ENCODE data around the gene DENND1A. TPM values are rescaled to one million over a fixed set of nuclear protein-coding genes. Genes with fewer than 3 reads are reported as not detected.

Gene DENND1A
- polyA plus RNA-seq, 6 donors from 2014 or later: 4.0 to 9.5 (median 5.3) TPM

DNA sequence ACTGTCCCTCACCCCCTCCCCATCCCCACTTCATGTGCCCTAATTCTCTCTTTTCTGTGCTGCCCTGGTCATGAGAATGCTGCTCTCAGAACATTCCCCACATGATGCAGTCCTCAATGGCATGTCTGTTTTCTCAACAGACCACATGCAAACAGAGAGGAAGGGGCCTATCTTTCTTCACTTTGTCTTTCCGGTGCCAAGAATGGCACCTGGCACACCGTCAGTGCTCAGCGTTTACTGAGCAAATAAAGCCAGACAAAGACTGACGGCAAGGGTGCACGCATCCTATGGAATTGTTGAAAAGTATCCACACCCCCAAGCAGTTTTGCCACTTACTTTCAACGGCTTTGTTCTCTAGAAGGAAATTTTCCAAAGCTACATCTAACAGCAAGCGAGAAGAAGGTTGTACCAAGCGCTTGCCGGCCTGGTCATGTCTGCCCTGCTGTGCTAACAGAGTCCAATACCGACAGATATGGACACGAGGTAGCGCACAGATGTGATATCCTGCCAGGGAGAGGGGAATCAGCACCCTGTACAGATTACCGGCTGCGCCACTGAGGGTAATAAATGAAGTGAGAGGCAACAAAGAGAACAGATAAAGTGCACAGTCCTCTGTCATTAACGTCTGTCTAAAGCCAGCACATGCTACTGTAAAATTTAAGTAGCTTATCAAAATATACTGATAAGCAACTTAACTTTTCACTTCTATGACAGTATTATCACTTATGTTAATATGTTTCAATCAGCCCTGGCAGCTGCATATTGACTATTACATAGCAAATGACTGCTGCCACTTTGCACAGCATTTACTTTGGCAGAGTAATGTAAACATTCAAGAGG is 251.7 kb downstream of the DENND1A start:
- H3K36me3 Mint-ChIP-seq: peaks cover 4 to 28% of the 10 kb centered on the region in 2 donors
- DNase-seq: no peak
- H3K4me3 Mint-ChIP-seq: peak overlapping the region in 3 of 8 donors; percentile 71 to 87 (median 76)
- peaks cover 30 to 51% (median 44%) of the 10 kb centered on the region in 3 donors for H3K4me1 Mint-ChIP-seq
- peak overlapping the region in 1 of 6 donors; percentile 13 for H3K27ac Mint-ChIP-seq
- peaks cover 0 to 8% (median 5%) of the 10 kb centered on the region in 7 donors for H3K9me3 Mint-ChIP-seq
- no peaks in the 10 kb centered on the region for H3K27me3 Mint-ChIP-seq
- ATAC-seq (ENCODE audit: low read depth in 2 of 2): no peak

GRCh38 chr9:123676869-123677268 is 253.1 kb downstream of the DENND1A start:
- Mint-ChIP-seq H3K27me3 (no peaks in the 10 kb centered on the region), H3K4me1 (peaks cover 30 to 51% (median 38%) of the 10 kb centered on the region in 3 donors), H3K36me3 (peaks cover 4 to 36% of the 10 kb centered on the region in 2 donors), H3K4me3 (no peak overlapping the region), H3K27ac (peak overlapping the region in 2 of 6 donors; percentile 77 to 84), H3K9me3 (peaks cover 0 to 17% (median 6%) of the 10 kb centered on the region in 7 donors)
- DNase-seq (no peak), ATAC-seq (ENCODE audit: low read depth in 2 of 2) (no peak)

DNA sequence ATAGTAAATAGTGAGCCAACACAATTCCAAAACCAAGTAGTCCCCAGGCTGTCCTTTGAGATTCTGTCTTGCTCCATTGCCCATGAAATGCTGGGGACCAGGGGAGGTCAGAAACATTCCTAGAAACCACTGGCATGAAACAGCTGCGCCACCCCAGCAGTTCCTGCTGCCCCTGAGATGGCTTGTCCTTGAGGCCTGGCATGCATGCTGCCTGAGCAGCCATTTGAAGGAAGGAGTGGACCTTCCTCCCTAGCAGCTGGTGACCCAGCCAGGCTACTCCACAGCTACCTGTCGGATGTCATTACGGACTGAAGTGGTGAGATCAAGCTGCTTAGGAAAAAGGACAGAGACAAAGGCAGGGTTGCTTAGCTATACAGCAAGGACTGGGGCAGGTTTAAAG is 260.6 kb downstream of the DENND1A start:
- peaks cover 0 to 3% (median 0%) of the 10 kb centered on the region in 3 donors for H3K4me1 Mint-ChIP-seq
- H3K27ac Mint-ChIP-seq: peak overlapping the region in 1 of 6 donors; percentile 57
- ATAC-seq (ENCODE audit: low read depth in 2 of 2) (no peak), DNase-seq (no peak)
- H3K36me3 Mint-ChIP-seq: peaks cover 41 to 44% of the 10 kb centered on the region in 2 donors
- no peak overlapping the region for H3K4me3 Mint-ChIP-seq
- no peaks in the 10 kb centered on the region for H3K27me3 Mint-ChIP-seq
- peaks cover 2 to 23% (median 9%) of the 10 kb centered on the region in 7 donors for H3K9me3 Mint-ChIP-seq

DNA sequence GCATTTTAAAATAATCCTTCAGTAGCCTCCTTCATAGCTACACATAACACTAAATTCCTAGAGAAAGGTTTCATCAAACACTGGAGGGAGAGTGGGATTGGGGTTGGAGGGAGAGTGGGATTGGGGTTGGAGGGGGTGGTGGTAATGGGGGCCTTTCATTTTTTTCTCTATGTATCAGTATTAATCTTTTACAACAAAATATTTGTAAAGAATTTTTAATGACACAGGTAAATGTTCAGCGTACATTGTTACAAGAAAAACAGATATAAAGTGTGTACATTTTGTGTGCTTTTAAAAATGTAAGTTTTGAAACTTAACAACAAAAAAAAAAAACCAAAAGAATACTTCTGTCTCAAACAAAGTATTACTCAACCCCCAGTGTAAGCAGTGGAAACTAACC is 266.4 kb downstream of the DENND1A start:
- DNase-seq (no peak), ATAC-seq (ENCODE audit: low read depth in 2 of 2) (no peak)
- peaks cover 26 to 28% of the 10 kb centered on the region in 2 donors for H3K36me3 Mint-ChIP-seq
- H3K27ac Mint-ChIP-seq: no peak overlapping the region
- no peak overlapping the region for H3K4me3 Mint-ChIP-seq
- no peaks in the 10 kb centered on the region for H3K27me3 Mint-ChIP-seq
- peaks cover 37 to 44% (median 43%) of the 10 kb centered on the region in 3 donors for H3K4me1 Mint-ChIP-seq
- H3K9me3 Mint-ChIP-seq: peaks cover 7 to 21% (median 14%) of the 10 kb centered on the region in 7 donors

DNA sequence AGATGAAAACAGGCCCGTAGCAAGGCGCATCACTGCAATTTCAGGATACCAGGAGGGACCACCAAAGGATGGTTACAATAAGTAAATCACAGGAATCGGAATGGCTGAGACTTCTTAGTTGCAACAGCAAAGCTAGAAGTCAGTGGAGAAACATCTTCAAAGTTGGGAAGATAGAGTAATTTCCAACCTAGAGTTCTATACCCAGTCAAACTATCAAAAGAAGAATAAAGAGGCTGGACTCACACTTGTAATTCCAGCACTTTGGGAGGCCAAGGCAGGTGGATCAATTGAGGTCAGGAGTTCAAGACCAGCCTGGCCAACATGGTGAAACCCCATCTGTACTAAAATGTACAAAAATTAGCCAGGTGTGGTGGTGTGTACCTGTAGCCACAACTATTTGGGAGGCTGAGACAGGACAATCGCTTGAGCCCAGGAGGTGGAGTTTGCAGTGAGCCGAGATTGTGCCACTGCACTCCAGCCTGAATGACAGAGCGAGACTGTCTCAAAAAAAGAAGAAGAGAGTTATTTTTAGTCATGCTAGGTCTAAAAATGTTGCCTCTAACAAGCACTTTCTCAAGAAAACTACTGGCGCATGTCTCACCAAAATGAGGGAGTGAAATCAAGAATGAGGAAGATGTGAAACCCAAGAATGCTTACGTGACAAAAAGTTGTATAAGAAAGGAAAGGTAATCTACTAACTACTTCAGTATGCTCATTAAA is 267.7 kb downstream of the DENND1A start:
- DNase-seq: peak; percentile 64
- no peaks in the 10 kb centered on the region for H3K27me3 Mint-ChIP-seq
- H3K4me3 Mint-ChIP-seq: peak overlapping the region in 6 of 8 donors; percentile 18 to 79 (median 52)
- H3K9me3 Mint-ChIP-seq: peaks cover 7 to 21% (median 14%) of the 10 kb centered on the region in 7 donors
- ATAC-seq (ENCODE audit: low read depth in 2 of 2): peak; percentile 74 to 77
- peak overlapping the region in 5 of 6 donors; percentile 14 to 93 (median 44) for H3K27ac Mint-ChIP-seq
- peaks cover 26 to 28% of the 10 kb centered on the region in 2 donors for H3K36me3 Mint-ChIP-seq
- H3K4me1 Mint-ChIP-seq: peaks cover 39 to 50% (median 46%) of the 10 kb centered on the region in 3 donors

DNA sequence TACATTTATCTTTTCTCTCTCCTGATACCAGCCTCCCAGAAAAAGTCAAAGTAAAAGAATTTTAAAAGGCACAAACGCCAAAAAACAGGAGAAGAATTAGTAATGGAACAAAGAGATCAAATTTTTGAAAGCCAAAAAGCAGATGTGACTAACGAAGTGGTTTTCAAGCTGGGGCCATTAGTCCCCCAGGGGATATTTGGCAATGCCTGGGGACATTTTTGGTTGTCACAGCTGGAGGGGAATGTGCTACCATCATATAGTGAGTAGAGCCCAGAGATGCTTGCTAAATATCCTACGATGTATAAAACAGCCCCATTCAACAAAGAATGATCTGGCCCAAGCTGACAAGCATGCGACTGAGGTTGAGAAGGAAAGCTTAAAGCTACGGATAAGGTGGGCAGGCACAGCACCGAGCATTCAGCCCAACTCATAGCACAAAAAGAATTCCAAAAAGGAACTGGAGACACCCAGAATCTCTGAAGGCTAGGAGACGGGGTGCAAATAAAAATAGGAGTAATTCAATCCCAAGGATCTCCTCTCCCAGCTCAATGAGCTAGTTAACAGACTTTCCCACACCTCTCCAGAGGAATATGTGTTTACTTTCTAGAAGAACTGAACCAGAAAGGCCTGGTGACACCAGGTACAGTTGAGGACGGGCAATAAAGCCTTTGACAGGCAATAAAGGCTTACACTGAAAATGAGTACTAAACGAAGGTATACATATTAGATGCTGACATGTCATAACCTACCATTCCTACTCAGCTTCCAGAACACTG is 269.0 kb downstream of the DENND1A start:
- H3K27ac Mint-ChIP-seq: peak overlapping the region in 2 of 6 donors; percentile 37 to 72
- ATAC-seq (ENCODE audit: low read depth in 2 of 2): peak in 1 of 2 donors; percentile 20

DNA sequence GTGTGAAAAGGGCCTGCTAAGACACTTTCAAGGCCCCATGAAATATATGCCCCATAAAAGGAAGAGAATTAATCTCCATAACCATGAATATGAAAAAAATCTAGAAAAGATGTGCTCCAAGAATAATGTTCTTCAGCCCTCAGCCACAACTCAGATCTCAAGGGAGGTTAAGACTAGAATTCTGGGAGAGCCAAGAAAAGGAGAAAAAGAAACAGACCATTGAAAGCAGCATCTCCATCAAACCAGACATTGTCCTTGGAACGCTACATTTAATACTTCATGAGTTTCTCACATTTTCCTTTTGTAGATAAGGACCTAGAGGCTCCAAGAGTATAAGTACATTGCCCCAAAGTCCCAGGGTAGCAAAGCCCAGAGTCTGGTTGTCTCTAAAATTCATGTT is 270.6 kb downstream of the DENND1A start:
- DNase-seq (no peak), ATAC-seq (ENCODE audit: low read depth in 2 of 2) (no peak)
- H3K4me3 Mint-ChIP-seq: peak overlapping the region; percentile 11 to 89 (median 62)
- peaks cover 5 to 16% (median 14%) of the 10 kb centered on the region in 7 donors for H3K9me3 Mint-ChIP-seq
- H3K27ac Mint-ChIP-seq: peak overlapping the region; percentile 84 to 97 (median 89)
- peaks cover 10 to 14% of the 10 kb centered on the region in 2 donors for H3K36me3 Mint-ChIP-seq
- H3K4me1 Mint-ChIP-seq: peaks cover 44 to 50% (median 50%) of the 10 kb centered on the region in 3 donors
- no peaks in the 10 kb centered on the region for H3K27me3 Mint-ChIP-seq

More for the DNA sequence above, 269.0 kb downstream of the DENND1A start:
- DNase-seq: no peak
- peak overlapping the region in 4 of 8 donors; percentile 22 to 67 (median 45) for H3K4me3 Mint-ChIP-seq
- H3K36me3 Mint-ChIP-seq: peaks cover 20 to 22% of the 10 kb centered on the region in 2 donors
- H3K9me3 Mint-ChIP-seq: peaks cover 7 to 21% (median 14%) of the 10 kb centered on the region in 7 donors
- H3K4me1 Mint-ChIP-seq: peaks cover 42 to 50% (median 46%) of the 10 kb centered on the region in 3 donors
- no peaks in the 10 kb centered on the region for H3K27me3 Mint-ChIP-seq

GRCh38 chr9:123658792-123659191 is 271.1 kb downstream of the DENND1A start:
- Mint-ChIP-seq H3K9me3 (peaks cover 5 to 16% (median 14%) of the 10 kb centered on the region in 7 donors), H3K4me3 (peak overlapping the region; percentile 11 to 89 (median 62)), H3K36me3 (peaks cover 10 to 14% of the 10 kb centered on the region in 2 donors), H3K27ac (peak overlapping the region; percentile 84 to 97 (median 89)), H3K27me3 (no peaks in the 10 kb centered on the region), H3K4me1 (peaks cover 44 to 53% (median 50%) of the 10 kb centered on the region in 3 donors)
- DNase-seq (peak; percentile 60), ATAC-seq (ENCODE audit: low read depth in 2 of 2) (peak; percentile 88)

GRCh38 chr9:123657941-123658340 is 272.0 kb downstream of the DENND1A start:
- peaks cover 5 to 16% (median 14%) of the 10 kb centered on the region in 7 donors for H3K9me3 Mint-ChIP-seq
- no peak for ATAC-seq (ENCODE audit: low read depth in 2 of 2)
- H3K4me3 Mint-ChIP-seq: no peak overlapping the region
- H3K4me1 Mint-ChIP-seq: peaks cover 44 to 56% (median 48%) of the 10 kb centered on the region in 3 donors
- H3K27ac Mint-ChIP-seq: no peak overlapping the region
- DNase-seq: no peak
- H3K27me3 Mint-ChIP-seq: no peaks in the 10 kb centered on the region
- peaks cover 10 to 14% of the 10 kb centered on the region in 2 donors for H3K36me3 Mint-ChIP-seq

DNA sequence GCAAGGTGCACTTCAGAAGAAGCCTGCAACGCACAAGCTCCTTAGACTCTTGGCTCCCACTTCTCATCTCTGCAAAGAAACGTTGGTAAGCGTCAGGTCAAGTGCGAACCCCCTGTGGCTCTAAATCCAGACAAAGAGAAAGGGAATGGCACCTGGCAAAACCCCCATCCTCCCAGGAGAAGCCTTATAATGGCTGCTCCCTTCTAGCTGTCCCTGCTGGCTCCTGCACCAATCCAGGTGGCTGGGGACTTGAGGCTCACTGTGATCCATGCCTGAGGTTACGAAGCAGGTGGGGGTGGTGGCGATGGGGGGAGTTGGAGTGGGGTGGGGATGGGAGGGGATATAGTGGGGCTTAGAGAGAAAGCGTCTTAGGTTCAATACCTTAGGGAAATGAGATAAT is 272.8 kb downstream of the DENND1A start:
- peaks cover 10 to 14% of the 10 kb centered on the region in 2 donors for H3K36me3 Mint-ChIP-seq

DNA sequence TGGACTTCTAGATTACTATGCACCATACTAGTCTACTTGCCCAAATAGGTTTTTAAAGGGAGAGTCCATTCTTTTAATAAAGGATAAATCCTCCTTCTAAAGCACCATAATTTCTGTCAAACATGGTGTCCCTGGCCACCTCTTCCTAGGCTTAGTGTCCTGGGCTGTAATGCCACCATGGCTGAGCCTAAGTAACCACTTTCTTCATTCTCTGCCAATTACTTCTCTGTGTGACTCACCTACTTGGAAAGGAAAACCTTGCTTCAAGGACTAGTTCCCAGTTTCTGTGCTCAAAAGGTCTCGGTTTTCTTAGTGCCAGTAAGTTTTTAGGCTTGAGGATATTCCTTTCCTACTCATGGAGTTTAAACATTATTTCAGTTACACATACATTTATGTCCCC is 273.4 kb downstream of the DENND1A start:
- H3K27me3 Mint-ChIP-seq: no peaks in the 10 kb centered on the region
- peaks cover 1 to 4% (median 3%) of the 10 kb centered on the region in 7 donors for H3K9me3 Mint-ChIP-seq
- H3K36me3 Mint-ChIP-seq: peaks cover 6 to 15% of the 10 kb centered on the region in 2 donors
- H3K4me1 Mint-ChIP-seq: peaks cover 33 to 43% (median 34%) of the 10 kb centered on the region in 3 donors
- H3K27ac Mint-ChIP-seq: peak overlapping the region in 1 of 6 donors; percentile 48
- ATAC-seq (ENCODE audit: low read depth in 2 of 2): no peak
- DNase-seq: no peak
- no peak overlapping the region for H3K4me3 Mint-ChIP-seq

More for the DNA sequence above, 272.8 kb downstream of the DENND1A start:
- Mint-ChIP-seq H3K4me1 (peaks cover 39 to 48% (median 40%) of the 10 kb centered on the region in 3 donors), H3K27me3 (no peaks in the 10 kb centered on the region), H3K4me3 (no peak overlapping the region), H3K9me3 (peaks cover 5 to 9% (median 8%) of the 10 kb centered on the region in 7 donors), H3K27ac (peak overlapping the region in 1 of 6 donors; percentile 48)
- ATAC-seq (ENCODE audit: low read depth in 2 of 2): no peak
- DNase-seq: no peak

DNA sequence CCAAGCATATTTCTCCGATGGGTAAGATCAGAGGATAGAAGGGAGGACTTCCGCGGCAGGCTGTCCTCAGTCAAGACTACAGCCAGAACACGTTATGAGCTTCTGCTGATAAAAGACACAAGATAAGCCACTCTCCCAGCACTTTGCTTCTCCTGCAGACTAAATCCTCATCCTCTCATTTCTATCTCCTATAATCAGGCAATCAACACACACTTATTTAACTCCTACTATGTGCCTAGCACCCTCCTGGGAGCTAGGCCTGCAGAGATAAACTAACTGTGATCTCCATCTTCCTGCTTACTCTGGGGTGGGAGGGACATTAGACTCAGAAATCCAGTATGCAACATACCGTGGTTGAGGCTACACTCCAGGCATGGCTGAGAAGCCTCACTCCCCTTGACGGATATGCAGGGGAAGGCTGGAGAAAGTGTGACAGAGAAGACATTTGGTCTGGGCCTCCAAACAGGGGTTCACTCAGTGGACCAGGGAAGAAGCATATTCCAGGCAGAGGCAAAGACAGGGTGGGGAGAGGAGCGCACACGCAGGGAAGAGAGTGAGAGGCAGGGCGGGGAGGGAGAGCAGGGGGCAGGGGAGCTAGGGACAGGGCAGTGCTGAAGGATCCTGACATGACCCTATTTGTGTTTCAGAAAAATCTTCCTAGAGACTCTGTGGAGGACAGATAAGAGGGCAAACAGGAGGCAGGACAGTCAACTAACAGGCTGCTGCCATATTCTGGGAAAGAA is 274.1 kb downstream of the DENND1A start:
- H3K4me3 Mint-ChIP-seq: no peak overlapping the region
- no peak for DNase-seq
- ATAC-seq (ENCODE audit: low read depth in 2 of 2): no peak
- H3K27ac Mint-ChIP-seq: peak overlapping the region in 2 of 6 donors; percentile 15 to 67
- peaks cover 7 to 13% of the 10 kb centered on the region in 2 donors for H3K36me3 Mint-ChIP-seq
- H3K27me3 Mint-ChIP-seq: no peaks in the 10 kb centered on the region
- H3K9me3 Mint-ChIP-seq: no peaks in the 10 kb centered on the region
- H3K4me1 Mint-ChIP-seq: peaks cover 27 to 35% (median 27%) of the 10 kb centered on the region in 3 donors

Data from naive B cell (primary cell).